ENCODE data around the gene CTNNA2. TPM values are rescaled to one million over a fixed set of nuclear protein-coding genes. Genes with fewer than 3 reads are reported as not detected.
"Not testable (repeated sequence)": the region's sequence is repeated elsewhere in the genome, so short reads cannot be mapped to it uniquely, and the experiment has no call there.

Gene CTNNA2
- total RNA-seq, 1 experiment from 2014 or later, result not detected

- no peak for DNase-seq (ENCODE audit: extremely low read depth, low read depth)
Observed at GRCh38 chr2:80012061-80012460, 499.2 kb downstream of the CTNNA2 start.

GRCh38 chr2:80014637-80015036 lies 501.8 kb downstream of the CTNNA2 start:
- no peak for DNase-seq (ENCODE audit: extremely low read depth, low read depth)

- no peak for DNase-seq (ENCODE audit: extremely low read depth, low read depth)
Observed at GRCh38 chr2:80016171-80016570, 503.3 kb downstream of the CTNNA2 start.

GRCh38 chr2:80019571-80020460 lies 507.0 kb downstream of the CTNNA2 start:
- DNase-seq (ENCODE audit: extremely low read depth, low read depth), result no peak

- no peak for DNase-seq (ENCODE audit: extremely low read depth, low read depth)
Observed at GRCh38 chr2:80022018-80022417, 509.2 kb downstream of the CTNNA2 start.

GRCh38 chr2:80026040-80026729 lies 513.3 kb downstream of the CTNNA2 start:
- DNase-seq (ENCODE audit: extremely low read depth, low read depth), result no peak

- no peak for DNase-seq (ENCODE audit: extremely low read depth, low read depth)
Observed at GRCh38 chr2:80028051-80028450, 515.2 kb downstream of the CTNNA2 start.

GRCh38 chr2:80028584-80028983 lies 515.7 kb downstream of the CTNNA2 start:
- DNase-seq (ENCODE audit: extremely low read depth, low read depth), result no peak

- no peak for DNase-seq (ENCODE audit: extremely low read depth, low read depth)
Observed at GRCh38 chr2:80030135-80030534, 517.3 kb downstream of the CTNNA2 start.

GRCh38 chr2:80032684-80033083 lies 519.8 kb downstream of the CTNNA2 start:
- DNase-seq (ENCODE audit: extremely low read depth, low read depth), result not testable (repeated sequence)

GRCh38 chr2:80035749-80036285 lies 523.0 kb downstream of the CTNNA2 start:
- no peak for DNase-seq (ENCODE audit: extremely low read depth, low read depth)

- DNase-seq (ENCODE audit: extremely low read depth, low read depth), result no peak
Observed at GRCh38 chr2:80037310-80037709, 524.5 kb downstream of the CTNNA2 start.

GRCh38 chr2:80040226-80040625 lies 527.4 kb downstream of the CTNNA2 start:
- DNase-seq (ENCODE audit: extremely low read depth, low read depth), result no peak

GRCh38 chr2:80042635-80043034 lies 529.8 kb downstream of the CTNNA2 start:
- no peak for DNase-seq (ENCODE audit: extremely low read depth, low read depth)

- no peak for DNase-seq (ENCODE audit: extremely low read depth, low read depth)
Observed at GRCh38 chr2:80048296-80048695, 535.4 kb downstream of the CTNNA2 start.

- no peak for DNase-seq (ENCODE audit: extremely low read depth, low read depth)
Observed at GRCh38 chr2:80050246-80050645, 537.4 kb downstream of the CTNNA2 start.

GRCh38 chr2:80053522-80054345 lies 540.9 kb downstream of the CTNNA2 start:
- DNase-seq (ENCODE audit: extremely low read depth, low read depth), result no peak

- no peak for DNase-seq (ENCODE audit: extremely low read depth, low read depth)
Observed at GRCh38 chr2:80054346-80054675, 541.5 kb downstream of the CTNNA2 start.

- DNase-seq (ENCODE audit: extremely low read depth, low read depth), result no peak
Observed at GRCh38 chr2:80057956-80058355, 545.1 kb downstream of the CTNNA2 start.

- DNase-seq (ENCODE audit: extremely low read depth, low read depth), result no peak
Observed at GRCh38 chr2:80058562-80058961, 545.7 kb downstream of the CTNNA2 start.

GRCh38 chr2:80059447-80059846 lies 546.6 kb downstream of the CTNNA2 start:
- DNase-seq (ENCODE audit: extremely low read depth, low read depth), result no peak

Measured in NCI-H460 (cell line).